ENCODE measurements around the gene STUM.
A peak's percentile ranks its signal among the peaks of the same experiment; 100 is the strongest.

STUM gene

DNA sequence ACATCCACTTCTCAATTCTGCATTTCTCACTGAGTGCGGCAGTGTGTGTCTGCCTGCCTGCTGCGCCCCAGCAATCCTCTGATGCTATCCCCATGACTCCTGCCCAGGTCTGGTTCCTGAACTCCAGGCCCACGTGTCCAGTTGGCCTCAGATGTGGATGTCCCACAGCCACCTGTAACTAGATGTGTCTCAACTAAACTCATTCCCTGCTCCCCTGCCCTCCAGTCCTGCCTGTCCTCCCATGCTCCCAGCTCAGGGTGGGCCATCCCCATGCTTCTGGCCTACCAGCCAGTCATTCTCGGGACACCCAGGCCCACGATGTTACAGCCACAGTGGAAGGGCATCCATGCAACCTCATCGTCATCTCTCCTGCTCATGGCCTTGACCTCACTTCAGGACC lies 76.8 kb downstream of the STUM start:
- no peak for TF ChIP-seq CTCF (IDR thresholded peaks at IDR 0.05; ENCODE audit: low read length, missing control alignments)
- H3K4me3 ChIP-seq (replicated peaks; ENCODE audit: low read depth, low read length) = no peak overlapping the region
- no peak for DNase-seq (ENCODE audit: low read depth)

- no peak for DNase-seq (ENCODE audit: low read depth)
- TF ChIP-seq CTCF (IDR thresholded peaks at IDR 0.05; ENCODE audit: low read length, missing control alignments) = no peak
- no peak overlapping the region for H3K4me3 ChIP-seq (replicated peaks; ENCODE audit: low read depth, low read length)
Observed at GRCh38 chr1:226625832-226626576, 77.4 kb downstream of the STUM start.

DNA sequence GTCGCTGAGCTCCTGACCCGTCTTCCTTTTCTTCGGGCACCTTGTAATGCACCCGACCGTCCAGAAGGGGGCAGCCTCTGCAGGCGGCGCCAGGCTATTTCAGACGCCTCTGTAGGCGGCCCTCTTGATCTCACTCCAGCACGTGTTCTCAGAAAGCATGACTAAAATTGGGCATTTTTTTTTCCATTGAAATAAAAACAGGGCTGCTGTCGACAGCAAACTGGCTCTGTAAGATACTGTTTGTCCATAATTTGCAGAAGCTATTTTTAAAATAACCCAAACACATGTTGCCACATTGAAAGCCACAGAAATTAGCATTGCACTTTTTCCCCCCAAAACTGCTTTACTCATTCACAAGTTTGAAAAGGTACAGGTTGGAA lies 78.0 kb downstream of the STUM start:
- DNase-seq (ENCODE audit: low read depth) = peak; percentile 78
- TF ChIP-seq CTCF (IDR thresholded peaks at IDR 0.05; ENCODE audit: low read length, missing control alignments) = peak; percentile 97
- H3K4me3 ChIP-seq (replicated peaks; ENCODE audit: low read depth, low read length) = no peak overlapping the region

DNA sequence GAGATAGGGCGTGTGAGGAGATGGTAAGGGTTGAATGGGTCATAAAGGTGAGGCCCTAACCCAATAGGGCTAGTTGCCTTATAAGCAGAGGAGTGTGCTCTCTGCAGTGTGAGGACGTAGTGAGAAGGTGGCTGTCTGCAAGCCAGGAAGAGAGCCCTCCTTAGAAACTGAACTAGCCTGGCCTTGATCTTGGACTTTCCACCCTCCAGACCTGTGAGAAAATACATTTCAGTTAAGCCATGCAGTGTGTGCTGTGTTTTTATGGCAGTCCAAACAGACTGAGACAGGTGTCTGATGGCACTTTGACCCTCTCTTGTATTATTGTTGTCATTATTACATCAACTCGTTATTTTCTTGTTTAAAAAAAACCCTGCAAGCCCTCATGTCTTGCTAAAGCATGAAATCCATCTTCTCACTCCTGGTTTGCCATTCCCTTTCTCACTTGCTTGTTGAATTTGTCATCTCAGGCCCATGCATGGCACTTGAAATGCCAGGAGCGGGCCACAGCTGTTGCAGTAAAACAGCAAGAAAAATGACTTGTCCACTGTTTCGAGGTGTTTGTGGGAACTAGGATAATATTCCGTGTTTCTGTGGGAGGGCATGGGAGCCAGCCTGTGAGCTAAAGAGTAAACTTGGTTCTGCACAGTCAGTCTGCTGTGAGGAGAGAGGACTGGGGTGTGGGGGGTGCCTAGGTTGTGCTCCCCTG lies 78.6 kb downstream of the STUM start:
- TF ChIP-seq CTCF (IDR thresholded peaks at IDR 0.05; ENCODE audit: low read length, missing control alignments) = no peak
- no peak overlapping the region for H3K4me3 ChIP-seq (replicated peaks; ENCODE audit: low read depth, low read length)
- DNase-seq (ENCODE audit: low read depth) = no peak

DNA sequence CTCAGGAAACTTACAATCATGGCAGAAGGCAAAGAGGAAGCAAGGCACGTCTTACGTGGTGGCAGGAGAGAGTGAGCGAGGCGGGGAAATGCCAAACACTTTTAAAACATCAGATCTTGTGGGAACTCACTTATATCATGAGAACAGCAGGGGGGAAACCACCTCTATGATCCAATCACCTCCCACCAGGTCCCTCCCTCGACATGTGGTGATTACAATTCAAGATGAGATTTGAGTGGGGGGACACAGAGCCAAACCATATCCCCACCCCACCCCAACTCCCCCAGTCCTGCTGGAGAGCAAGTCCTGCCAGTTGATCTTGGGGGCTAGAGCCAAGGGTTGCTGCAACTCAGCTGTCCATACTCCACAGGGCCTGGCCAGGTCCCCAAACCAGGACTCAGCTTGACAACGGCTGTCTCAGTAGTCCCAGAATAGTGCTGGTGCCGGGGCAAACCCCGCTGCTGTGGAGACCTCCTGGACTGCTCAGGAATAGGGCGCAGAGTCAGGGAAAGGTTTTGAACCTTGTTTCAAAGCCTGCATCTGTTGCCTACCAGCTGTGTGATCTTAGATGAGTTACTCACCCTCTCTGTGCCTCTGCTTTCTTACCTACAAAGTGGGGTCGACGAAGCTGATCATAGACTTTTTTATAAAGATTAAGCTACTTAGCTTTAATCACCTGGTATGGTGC lies 79.5 kb downstream of the STUM start:
- DNase-seq (ENCODE audit: low read depth) = no peak
- TF ChIP-seq CTCF (IDR thresholded peaks at IDR 0.05; ENCODE audit: low read length, missing control alignments) = no peak
- H3K4me3 ChIP-seq (replicated peaks; ENCODE audit: low read depth, low read length) = no peak overlapping the region

DNA sequence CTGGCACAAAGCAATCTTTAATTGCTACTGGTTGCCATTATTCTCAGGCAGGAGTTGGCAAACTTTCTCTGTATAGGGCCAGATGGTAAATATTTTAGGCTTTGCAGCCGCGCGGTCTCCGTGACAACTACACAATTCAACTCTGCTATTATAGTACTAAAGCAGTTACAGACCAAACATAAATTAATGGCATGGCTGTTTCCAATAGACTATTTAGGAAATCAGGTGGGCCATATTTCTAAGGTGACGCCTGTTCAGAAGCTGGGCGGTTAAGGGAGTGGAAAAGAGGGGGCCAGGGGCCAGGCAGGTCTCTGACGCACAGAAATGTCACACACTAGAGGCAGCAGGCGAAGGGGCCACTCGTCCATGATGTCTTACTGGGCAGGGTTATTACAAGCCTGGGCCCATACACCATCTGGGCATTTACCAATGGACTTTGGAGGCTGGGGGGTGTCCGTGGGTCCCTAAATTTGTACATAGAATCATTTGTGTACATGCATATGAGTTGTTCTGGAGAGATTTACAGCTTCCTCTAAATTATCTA lies 80.1 kb downstream of the STUM start:
- no peak for TF ChIP-seq CTCF (IDR thresholded peaks at IDR 0.05; ENCODE audit: low read length, missing control alignments)
- DNase-seq (ENCODE audit: low read depth) = no peak

More for the DNA sequence above, 80.1 kb downstream of the STUM start:
- no peak overlapping the region for H3K4me3 ChIP-seq (replicated peaks; ENCODE audit: low read depth, low read length)

All from fibroblast of pulmonary artery (primary cell).